Measurements from ENCODE around the gene HSPA1B.
"Not testable (repeated sequence)": the region's sequence is repeated elsewhere in the genome, so short reads cannot be mapped to it uniquely, and the experiment has no call there.

Gene HSPA1B

DNA sequence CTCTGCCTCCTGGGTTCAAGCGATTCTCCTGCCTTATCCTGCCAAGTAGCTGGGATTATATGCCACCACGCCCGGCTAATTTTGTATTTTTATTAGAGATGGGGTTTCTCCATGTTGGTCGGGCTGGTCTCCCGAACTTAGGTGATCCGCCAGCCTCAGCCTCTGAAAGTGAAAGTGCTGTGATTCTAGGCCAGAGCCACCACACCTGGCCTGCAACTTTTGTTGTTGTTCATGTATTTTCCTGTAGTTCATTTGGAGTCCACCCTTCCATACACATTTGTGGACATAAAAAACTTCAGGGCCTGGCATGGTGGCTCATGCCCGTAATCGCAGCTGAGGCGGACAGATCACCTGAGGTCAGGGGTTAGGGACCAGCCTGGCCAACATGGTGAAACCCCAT lies 14.5 kb downstream of the HSPA1B start:
- TF ChIP-seq, protein P1, sequence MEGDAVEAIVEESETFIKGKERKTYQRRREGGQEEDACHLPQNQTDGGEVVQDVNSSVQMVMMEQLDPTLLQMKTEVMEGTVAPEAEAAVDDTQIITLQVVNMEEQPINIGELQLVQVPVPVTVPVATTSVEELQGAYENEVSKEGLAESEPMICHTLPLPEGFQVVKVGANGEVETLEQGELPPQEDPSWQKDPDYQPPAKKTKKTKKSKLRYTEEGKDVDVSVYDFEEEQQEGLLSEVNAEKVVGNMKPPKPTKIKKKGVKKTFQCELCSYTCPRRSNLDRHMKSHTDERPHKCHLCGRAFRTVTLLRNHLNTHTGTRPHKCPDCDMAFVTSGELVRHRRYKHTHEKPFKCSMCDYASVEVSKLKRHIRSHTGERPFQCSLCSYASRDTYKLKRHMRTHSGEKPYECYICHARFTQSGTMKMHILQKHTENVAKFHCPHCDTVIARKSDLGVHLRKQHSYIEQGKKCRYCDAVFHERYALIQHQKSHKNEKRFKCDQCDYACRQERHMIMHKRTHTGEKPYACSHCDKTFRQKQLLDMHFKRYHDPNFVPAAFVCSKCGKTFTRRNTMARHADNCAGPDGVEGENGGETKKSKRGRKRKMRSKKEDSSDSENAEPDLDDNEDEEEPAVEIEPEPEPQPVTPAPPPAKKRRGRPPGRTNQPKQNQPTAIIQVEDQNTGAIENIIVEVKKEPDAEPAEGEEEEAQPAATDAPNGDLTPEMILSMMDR (IDR thresholded peaks at IDR 0.05; ENCODE audit: insufficient read depth, missing control alignments): no peak
- DNase-seq (ENCODE audit: insufficient read length, low spot score) (no peak), FAIRE-seq (no peak)

DNA sequence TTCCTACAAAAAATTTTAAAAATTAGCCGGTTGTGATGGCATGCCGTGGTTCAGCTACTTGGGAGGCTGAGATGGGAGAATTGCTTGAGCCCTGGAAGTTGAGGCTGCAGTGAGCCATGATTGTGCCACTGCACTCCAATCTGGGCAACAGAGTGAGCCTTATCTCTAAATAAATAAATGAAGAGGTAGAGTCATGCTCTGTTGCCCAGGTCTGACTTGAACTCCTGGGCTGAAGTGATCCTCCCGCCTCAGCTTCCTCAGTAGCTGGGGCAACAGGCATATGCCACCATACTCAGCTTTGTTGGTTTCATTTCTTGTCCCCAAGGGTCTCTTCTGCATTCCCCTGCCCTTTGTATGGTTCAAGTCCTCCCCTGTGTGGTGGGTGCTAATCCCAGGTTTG lies 17.0 kb downstream of the HSPA1B start:
- TF ChIP-seq, protein P1 (IDR thresholded peaks at IDR 0.05; ENCODE audit: insufficient read depth, missing control alignments): no peak
- no peak for FAIRE-seq
- no peak for DNase-seq (ENCODE audit: insufficient read length, low spot score)

DNA sequence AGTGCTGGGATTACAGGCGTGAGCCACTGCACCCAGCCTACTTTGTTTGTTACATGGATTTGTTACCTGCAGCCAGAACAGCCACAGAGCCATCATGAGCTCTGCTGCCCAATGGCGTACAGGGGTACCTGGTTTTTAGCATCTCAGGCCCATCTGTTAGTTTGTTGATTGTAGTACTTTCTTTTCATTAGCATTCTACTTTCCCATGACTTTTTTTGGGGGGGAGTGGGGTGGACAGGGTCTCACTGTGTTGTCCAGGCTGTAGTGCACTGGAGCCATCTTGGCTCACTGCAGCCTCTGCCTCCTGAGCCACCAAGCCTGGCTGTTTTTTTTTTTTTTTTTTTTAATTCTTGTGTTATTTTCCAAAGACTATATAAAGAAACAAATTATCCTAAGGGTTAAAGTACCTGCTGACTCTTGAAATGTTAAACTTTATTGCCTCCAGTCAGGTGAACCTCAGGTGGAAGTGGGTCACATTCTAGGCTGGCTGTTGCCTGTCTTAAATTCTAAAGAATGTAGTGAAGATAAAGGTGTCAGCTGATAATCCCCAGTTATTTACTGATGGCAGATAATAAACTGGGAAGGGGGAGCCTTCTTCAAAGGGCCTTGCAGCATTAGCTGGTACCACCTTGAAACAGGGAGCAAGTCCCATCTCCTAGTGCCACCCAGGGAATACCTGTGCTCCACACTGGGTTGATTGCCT lies 19.9 kb downstream of the HSPA1B start:
- DNase-seq (ENCODE audit: insufficient read length, low spot score) (no peak), FAIRE-seq (no peak)
- TF ChIP-seq, protein P1 (IDR thresholded peaks at IDR 0.05; ENCODE audit: insufficient read depth, missing control alignments): no peak

DNA sequence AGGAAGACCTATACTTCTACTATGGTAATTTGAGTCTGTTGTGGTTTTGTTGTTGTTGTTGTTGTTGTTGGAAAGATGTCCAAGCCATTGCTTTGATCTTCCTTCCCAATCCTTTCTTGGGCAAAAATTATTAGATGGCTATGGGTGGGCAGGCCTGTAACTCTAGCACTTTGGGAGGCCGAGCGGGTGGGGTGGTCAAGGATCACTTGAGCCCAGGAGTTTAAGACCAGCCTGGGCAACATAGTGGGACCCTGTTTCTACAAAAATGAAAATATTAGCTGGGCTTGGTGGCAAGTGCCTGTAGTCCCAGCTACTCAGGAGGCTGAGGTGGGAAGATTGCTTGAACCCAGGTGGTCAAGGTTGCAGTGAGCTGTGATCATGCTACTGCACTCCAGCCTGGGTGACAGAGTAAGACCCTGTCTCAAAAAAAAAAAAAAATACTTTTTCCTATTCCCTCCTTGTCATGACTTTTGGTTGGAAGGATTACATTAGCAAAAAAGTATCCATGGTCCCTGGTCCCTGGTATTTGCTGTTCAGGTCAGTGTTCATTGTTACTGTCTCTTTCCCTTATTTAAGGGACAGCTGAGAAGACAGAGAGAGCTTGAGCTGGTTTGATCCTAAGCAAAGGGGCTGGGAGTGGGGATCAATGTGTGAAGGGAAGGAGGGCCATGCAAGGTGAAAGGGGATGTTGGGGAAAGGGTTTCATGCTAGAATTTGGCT lies 23.4 kb downstream of the HSPA1B start:
- no peak for DNase-seq (ENCODE audit: insufficient read length, low spot score)
- FAIRE-seq: no peak

DNA sequence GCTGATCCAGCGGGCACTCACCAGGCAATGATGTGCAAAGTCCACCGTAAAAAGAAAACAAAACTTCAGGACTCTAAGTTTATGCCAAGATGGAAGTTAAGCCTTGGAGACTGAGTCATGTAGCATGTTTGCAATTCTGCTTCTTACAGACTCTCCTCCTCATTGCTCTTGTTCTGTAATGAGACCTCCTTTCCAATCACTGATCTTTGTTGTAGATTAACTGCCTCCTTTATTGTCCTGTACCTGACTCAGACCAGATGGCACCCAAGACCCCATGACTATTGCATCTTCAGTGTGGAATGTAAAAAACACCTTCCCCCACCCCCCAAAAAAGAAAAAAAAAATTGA lies 23.9 kb downstream of the HSPA1B start:
- DNase-seq (ENCODE audit: insufficient read length, low spot score): no peak
- TF ChIP-seq, protein P1 (IDR thresholded peaks at IDR 0.05; ENCODE audit: insufficient read depth, missing control alignments): no peak
- FAIRE-seq: no peak

More for the DNA sequence above, 23.4 kb downstream of the HSPA1B start:
- TF ChIP-seq, protein P1 (IDR thresholded peaks at IDR 0.05; ENCODE audit: insufficient read depth, missing control alignments): no peak

DNA sequence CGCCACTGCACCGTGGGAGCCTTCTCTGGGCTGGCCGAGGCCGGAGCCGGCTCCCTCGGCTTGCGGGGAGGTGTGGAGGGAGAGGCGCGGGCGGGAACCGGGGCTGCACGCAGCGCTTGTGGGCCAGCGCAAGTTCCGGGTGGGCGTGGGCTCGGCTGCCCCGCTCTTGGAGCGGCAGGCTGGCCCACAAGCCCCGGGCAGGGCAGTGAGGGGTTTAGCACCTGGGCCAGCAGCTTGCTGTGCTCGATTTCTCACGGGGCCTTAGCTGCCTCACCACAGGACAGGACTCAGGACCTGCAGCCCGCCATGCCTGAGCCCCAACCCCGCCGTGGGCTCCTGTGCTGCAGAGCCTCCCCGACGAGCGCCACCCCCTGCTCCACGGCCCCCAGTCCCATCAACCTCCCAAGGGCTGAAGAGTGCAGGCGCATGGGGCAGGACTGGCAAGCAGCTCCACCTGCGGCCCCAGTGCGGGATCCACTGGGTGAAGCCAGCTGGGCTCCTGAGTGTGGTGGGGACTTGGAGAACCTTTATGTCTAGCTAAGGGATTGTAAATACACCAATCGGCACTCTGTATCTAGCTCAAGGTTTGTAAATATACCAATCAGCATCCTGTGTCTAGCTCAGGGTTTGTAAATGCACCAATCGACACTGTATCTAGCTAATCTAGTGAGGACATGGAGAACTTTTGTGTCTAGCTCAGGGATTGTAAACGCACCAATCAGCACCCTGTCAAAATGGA lies 24.6 kb downstream of the HSPA1B start:
- not testable (repeated sequence) for DNase-seq (ENCODE audit: insufficient read length, low spot score); FAIRE-seq

DNA sequence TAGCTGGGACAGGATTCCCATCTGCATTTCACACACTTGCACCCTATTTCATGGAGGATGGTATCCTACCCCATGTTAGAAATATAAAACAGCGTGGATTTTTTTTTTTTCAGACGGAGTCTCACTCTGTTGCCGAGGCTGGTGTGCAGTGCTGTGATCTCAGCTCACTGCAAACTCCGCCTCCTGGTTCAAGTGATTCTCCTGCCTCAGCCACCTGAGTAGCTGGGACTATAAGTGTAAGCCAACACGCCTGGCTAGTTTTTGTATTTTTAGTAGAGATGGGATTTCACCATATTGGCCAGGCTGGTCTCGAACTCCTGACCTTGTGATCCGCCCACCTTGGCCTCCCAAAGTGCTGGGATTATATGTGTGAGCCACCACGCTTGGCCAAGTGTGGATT lies 30.2 kb downstream of the HSPA1B start:
- DNase-seq (ENCODE audit: insufficient read length, low spot score); FAIRE-seq: not testable (repeated sequence)

DNA sequence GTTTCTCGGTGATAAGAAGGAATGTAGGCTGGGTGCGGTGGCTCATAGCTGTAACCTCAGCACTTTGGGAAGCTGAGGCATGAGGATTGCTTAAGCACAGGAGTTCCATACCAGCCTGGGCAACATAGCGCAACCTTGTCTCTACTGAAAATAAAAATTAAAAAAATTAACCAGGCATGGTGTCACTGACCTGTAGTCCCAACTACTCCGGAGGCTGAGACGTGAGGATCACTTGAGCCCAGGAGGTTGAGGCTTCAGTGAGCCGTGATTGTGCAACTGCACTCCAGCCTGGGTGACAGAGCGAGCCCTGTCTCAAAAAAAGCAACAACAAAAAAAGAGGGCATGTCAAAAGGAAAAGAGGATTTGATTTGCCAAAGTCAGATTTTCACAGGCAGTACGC lies 31.2 kb downstream of the HSPA1B start:
- no peak for DNase-seq (ENCODE audit: insufficient read length, low spot score)
- FAIRE-seq: no peak
- TF ChIP-seq, protein P1 (IDR thresholded peaks at IDR 0.05; ENCODE audit: insufficient read depth, missing control alignments): no peak

All from D721Med (cell line).